HG03066 (cell line): ENCODE results near the gene SPEM2.

Experiments
- ATAC-seq: cut with Tn5 transposase; IDR thresholded peaks from one replicate; pipeline ENCODE4 v1.9.1; 2021; ENCODE audit warnings: low read depth; ENCODE audit not compliant: unreplicated experiment

The SPEM2 gene

DNA sequence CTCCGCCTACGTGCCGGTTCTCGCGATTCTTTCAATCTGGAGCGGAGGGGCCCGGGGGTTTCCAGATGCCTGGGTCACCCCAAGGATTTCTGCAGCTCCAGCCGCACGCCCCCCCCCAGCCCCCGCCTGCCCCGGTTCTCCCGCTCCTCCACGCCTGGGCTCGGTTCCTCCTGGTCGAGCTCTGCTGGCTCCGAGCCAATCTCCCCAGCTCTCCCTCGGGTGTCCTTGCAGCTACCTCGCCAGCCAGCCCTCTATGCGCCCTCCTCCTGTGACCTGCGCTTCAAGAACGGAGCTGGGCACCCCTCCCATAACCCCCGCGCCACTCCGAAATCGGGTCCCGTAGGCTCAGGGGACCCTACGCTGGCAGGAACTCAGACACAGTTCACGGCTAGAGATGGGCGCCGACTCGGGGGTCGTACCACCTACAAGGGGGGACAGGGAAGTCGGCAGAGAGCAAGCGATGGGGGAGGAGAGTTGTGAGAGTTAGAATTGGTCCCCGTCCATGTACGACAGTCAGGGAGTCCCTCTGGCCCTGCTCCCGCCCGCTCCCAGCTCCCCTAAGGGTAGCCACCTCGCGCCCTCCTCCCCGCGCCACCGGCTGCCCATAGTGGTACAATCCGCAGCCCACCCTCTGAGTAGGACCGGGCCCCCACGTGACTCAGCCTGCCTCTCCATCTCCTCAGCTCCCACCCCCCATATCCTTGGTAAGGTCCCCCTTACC, 14.9 kb downstream of the SPEM2 start:
- ATAC-seq = no peak

GRCh38 chr17:7440834-7441195, 15.4 kb downstream of the SPEM2 start:
- ATAC-seq = no peak

DNA sequence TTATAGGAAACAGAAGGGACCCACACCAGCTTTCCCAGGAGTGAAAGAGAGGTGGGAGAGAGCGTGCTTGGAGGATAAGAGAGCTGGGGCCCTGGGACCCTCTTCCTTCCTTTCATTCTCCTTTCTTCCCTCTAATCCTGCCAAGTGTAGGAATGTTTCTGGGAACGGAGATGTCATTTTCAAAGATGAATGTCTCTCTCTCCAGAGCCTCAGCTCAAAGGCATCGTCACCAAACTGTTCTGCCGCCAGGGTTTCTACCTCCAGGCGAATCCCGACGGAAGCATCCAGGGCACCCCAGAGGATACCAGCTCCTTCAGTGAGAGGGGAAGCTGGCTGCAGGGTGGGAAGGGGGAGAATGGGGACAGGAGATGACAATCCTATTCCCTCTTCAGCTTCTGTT, 15.8 kb downstream of the SPEM2 start:
- ATAC-seq = no peak

DNA sequence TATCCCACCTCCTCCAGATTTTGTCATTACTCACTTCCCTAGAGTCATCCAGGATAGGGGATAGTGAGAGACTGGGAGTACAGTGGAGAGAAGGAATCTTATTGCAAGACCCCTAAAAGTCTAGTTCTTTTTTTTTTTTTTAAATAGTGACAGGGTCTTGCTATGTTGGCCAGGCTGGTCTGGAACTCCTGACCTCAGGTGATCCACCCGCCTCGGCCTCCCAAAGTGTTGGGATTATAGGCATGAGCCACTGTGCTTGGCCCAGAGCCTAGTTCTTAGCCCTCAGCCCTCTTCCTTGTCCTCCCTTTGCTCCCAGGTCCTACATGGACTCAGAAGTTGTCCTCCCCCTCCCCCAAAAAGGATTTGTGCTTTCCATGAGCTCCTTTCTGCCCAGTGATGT, 16.7 kb downstream of the SPEM2 start:
- ATAC-seq = no peak

DNA sequence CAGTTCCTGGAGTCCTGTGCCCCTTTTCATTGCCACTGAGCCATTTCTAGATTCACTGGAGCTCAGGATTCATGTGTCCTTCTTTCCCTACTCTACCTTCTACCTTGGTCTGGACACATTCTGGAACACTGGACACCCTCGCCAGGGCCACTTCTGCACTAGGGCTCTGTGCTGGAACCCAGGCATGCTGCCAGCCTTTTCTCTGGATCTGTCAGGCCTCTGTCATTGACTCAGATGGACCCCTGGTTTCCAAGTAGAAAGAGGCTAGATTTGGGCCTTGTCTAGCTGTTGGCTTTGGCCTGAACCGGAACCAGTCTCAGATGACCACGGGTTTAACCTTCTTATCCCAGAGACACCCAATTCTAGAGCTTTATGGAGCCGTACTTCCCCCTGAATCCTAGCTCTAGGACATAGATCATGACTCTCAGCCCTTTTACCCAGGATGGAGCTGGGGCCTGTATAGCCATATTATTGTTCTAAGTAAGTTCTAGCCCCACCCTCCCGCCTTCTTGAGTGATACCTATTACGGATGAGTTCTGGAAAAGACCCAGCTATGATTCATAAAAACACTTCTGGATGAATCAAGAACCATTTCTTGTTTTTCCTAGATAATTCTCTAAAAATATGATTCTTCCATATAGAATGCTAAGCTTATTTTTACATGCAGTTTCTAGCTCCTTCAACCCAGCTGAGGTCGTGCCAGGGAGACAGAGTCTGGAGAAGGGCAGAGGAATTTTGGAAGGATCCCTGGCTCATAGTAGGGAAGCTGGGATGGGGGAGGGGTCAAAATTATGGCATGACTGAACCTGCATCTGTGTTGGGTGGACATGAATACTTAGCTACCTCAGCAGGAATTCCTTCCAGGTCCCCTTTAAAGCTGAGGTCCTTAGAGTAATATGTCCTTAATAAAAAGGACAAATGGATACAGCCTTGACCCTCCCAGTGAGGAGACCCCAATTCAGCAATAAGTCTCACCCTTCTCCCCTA, 18.4 kb downstream of the SPEM2 start:
- ATAC-seq = no peak

GRCh38 chr17:7444682-7445618, 19.5 kb downstream of the SPEM2 start, which contains the start of gene CHRNB1:
Gene CHRNB1 (plus strand): TSS chr17:7445061. CDS start chr17:7445128, 67 bp downstream.
- no peak for ATAC-seq

DNA sequence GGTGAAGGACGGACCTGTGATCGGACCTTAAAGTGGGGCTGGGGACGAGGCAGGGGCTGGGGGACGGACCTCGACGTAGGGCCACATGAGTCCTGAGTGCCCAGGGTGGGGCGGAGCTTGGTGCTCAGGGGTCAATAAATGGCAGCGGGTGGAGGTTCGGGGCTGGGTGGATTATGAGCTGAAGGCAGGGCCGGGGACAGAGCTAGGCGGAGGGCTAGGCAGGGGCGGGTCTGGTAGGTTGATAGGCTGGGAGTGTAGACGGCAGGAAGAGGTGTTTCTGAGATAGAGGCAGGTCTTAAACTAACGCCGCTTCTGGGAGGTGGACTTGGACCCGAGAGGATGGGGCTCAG, 20.2 kb downstream of the SPEM2 start:
- no peak for ATAC-seq

- ATAC-seq = no peak
Observed at GRCh38 chr17:7448461-7448860, 23.0 kb downstream of the SPEM2 start.

DNA sequence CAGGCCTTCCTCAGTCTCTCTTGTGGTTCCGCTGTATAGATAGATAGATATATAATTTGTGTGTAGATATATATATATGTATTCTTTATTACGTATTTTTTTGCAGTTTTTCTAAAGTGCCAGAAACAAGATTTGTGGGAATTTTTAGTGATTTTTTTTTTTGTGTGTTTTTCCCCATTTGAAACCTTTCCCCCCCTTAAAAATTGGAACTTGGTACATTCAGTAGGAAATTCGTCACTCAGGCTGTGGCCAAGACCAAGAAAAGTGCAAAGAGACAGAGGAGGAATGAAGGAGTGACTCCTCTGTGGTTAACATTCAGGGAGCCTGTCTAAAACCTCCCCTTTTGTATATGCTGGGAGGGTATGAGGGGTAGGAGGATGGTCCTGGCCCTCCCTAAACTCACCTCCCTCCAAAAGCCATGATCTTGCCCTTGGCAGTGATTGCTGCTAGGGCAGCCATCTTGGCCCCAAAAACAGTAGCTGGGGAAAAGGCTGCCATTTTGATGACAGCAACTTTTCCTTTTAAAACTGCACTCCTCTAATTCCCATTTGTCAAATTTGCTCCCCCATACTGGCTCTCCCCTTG, 34.6 kb downstream of the SPEM2 start:
- no peak for ATAC-seq

GRCh38 chr17:7460850-7461660, 35.6 kb downstream of the SPEM2 start:
- no peak for ATAC-seq

DNA sequence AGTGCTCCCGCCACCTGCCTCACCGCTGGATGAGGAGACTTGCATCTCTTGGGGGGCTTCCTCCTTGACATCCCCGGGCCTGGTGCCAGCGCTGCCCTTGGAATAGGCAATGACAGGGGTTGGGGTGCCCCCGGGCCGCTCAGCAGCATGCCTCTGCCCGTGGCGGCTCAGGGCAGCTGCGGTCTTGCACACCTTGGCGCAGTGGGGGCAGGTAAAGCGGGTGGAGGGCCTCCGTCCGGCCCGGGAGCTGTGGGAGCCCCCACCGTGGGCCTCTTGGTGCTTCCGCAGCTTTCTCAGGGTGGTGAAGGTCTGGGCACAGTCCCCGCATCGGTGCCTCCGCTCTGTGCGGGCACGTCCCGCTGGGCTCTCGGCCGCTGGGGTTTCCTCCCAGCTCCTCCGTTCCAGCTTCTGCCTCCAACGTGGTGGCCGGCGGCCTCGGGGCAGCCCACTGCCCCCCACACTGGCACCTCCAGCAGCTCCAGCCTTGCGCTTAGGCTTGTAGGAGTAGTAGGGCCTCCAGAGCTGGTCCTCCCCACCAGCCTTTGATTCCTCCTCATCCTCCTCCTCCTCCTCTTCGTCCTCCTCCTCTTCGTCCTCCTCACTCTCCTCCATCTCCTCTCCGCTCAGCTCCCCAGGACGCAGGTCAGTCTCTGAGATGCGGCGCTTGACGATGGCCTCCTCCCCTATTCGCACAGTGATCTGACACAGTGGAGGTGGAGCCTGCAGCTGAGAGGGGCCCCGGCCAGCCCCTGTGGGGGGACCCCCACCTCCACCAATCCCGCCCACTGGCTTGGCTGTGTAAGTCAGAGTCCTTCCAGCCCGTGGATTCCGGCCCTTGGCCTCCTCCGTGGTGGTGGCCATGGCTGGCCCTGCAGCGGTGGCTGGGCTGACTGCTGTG, 37.3 kb downstream of the SPEM2 start:
- no peak for ATAC-seq

- no peak for ATAC-seq
Observed at GRCh38 chr17:7463372-7463846, 38.0 kb downstream of the SPEM2 start.

- ATAC-seq = no peak
Observed at GRCh38 chr17:7464081-7464480, 38.7 kb downstream of the SPEM2 start.

- no peak for ATAC-seq
Observed at GRCh38 chr17:7465597-7466275, 40.3 kb downstream of the SPEM2 start.

DNA sequence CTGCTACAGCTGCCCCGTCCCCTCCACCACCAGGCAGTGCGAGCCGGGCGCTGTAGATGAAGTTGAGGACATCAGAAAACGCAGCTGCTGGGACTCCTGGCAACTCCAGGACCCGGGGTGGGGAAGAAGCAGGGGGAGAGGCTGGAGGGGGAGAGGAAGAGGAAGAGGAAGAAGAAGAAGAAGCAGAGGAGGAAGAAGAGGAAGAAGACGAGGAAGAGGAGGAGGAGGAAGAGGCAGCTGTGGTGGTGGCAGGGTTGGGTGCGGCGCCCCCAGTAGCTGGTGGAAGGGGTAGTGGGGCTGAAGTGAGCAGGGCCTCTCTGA, 40.9 kb downstream of the SPEM2 start:
- no peak for ATAC-seq

DNA sequence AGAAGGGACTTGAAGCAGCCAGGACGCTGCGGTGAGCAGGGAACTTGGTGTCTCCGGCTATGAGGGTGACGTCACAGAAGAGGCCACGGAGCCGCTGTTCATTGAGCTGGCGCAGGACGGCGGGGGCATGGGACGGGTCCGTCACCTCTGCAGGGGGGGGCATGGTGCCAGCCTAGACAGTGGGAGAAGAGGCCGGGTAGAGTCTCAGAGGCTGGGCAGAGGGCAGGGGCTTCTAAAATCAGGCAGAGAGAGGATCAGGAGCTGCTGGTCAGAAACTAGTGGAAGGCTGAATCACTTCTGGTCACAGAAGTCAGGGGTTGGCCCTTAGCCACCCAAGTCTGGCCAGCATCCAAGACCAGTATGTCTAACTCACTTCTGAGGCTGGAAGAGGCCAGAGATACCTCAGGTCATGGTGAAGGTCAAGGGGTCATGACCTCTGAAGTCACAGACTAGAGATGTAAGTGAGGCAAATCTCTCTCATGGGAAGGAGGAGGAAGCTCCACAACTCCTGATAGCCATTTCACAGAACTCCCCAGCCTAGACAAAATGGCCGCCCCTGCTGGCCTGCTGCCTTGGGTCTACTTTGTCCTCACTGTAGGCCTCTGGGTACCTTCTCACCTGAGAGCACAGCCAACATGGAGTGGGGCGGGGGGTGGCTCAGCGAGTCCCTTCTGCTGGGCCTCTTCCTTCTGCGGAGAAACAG, 41.4 kb downstream of the SPEM2 start:
- no peak for ATAC-seq

- no peak for ATAC-seq
Observed at GRCh38 chr17:7467498-7467897, 42.1 kb downstream of the SPEM2 start.
